ENCODE data around the gene HOXD10.
A peak's percentile ranks its signal among the peaks of the same experiment; 100 is the strongest.

HOXD10 gene

DNA sequence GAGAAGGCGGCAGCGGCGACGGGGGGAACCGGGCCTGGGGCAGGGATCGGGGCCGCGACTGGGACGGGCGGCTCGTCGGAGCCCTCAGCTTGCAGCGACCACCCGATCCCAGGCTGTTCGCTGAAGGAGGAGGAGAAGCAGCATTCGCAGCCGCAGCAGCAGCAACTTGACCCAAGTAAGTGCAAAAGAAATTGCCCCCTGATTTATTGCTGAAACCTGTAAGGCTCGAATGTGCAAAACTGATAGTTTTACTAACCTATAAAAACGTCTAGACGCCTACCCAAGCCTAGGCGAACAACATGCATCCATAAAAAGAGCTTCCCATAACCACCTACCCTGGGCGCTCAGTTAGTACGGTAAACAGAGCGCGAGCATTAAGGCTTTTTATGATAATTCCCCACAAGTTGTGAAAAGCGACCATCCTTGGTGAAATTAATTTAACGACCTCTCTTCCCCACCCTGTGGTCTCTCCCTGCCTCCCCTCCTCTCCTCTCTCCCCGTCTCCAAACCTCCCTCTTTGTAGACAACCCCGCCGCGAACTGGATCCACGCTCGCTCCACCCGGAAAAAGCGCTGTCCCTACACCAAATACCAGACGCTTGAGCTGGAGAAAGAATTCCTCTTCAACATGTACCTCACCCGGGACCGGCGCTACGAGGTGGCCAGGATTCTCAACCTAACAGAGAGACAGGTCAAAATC lies 7.0 kb downstream of the HOXD10 start:
- no peak for DNase-seq

DNA sequence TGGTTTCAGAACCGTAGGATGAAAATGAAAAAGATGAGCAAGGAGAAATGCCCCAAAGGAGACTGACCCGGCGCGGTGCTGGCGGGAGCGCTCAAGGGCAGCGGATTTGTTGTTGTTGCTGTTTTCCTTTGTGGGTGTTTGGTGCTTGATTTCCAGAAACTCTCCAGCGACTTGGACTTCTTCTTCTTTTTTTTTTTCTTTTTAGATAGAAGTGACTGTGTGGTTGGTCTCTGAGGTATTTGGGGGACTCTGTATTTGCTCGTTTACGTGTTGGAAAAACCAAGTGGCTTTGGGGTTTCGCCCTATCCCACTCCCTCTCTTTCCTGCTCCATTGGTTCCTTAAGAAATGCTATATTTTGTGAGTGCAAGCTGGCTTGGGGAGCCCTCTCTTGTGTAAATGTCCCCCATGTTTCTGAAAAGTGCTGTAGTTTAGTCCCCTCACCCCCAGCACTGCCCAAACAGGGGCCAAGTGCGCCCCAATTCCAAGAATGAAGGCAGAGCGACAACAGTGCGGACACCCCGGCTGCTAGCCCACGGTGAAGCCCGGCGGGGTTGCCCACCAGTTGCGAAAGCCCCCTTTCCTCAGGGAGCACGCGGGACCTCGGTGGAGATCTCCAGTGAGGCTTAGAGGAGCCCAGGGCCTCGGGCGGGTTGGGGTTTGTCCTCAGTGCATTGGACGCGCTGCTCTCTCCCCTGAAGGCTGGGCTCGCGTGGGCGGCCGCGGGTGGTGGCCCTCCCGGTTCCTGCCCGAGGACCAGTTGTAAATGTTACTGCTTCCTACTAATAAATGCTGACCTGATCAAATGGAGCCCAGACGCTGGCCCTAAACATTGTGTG lies 7.8 kb downstream of the HOXD10 start:
- DNase-seq, result no peak

GRCh38 chr2:176124947-176125771 lies 8.6 kb downstream of the HOXD10 start:
- no peak for DNase-seq

DNA sequence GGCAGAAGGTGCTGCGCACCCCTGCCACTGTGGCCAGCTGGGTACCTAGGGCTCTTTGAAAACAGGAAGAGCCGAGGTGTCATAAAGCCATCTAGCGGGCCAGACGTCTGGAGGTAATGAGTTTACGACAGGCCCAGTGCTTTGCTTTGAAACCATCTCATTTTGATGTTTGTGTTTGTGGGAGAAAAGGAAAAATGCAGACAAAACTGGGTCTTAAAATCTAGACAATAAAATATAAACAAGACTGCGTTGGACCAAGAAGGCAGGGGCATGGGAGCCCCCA lies 9.1 kb downstream of the HOXD10 start:
- no peak for DNase-seq

- DNase-seq, result peak; percentile 82
Measured at GRCh38 chr2:176126929-176127773, 10.6 kb downstream of the HOXD10 start.

GRCh38 chr2:176127774-176128072 lies 11.1 kb downstream of the HOXD10 start:
- DNase-seq, result no peak

- DNase-seq, result peak; percentile 68
Measured at GRCh38 chr2:176128172-176128981, 11.8 kb downstream of the HOXD10 start.

DNA sequence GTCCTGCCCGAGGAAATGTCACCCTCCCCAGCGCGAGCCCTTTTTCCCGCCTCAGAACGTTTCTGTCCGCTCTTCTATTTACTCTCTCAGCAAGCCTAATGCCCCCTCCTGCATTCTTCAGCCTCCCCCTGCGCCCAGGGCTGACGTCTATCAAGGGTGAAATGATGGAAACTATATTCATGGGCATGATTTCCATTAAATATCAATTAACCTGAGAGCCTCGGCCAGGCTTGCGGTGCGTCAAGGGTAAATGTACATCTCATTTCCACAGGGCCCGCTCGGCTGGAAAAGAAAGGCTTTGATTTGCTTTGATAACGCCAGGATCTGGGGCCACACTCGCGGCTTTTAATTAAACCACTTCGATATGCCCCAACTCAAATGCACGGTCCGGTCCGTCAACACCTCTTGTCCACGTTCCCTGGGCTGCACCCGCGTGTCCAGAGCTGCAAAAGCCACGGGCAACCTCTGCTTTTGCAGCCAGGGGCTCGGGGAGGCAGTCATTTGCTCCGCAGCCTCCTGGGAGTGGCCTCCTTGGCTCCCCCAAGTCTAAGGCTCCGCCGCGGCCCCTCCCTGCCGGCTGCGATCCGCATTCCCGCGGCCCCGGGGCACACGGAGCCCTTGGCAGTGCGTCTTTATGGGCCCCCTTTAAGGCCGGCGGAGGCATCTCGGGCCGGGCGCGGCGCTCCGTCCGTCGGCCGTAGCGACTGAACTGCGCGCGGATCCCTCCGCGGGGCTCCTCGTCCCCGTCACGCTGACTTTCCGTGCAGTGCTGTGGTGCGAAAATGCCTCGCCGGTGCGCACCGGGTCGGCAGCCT lies 12.6 kb downstream of the HOXD10 start, which contains the start of gene HOXD8:
TSS of gene HOXD8 (plus strand) at position 724 of the 815 bp plus-strand sequence. CDS start 662 bp downstream, outside the sequence.
- peak; percentile 97 for DNase-seq

DNA sequence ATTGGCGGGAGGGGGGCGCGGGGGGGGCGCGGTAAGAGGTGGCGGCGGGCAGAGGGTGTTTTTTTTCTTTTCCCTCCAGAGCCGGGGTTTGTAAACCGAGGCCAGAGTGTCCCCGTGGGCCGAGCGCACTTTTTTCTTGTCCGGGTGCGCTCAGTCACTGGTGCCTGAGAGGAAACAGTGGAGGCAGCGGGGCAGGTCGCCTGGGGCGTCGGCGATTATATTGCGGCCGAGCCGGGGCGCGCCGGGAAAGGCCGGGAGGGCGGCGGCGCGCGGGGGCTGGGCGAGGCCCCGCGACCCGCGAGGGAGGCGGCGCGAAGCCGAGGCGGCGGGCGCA lies 13.2 kb downstream of the HOXD10 start:
- no peak for DNase-seq

GRCh38 chr2:176130147-176130956 lies 13.8 kb downstream of the HOXD10 start:
- DNase-seq, result peak; percentile 96

DNA sequence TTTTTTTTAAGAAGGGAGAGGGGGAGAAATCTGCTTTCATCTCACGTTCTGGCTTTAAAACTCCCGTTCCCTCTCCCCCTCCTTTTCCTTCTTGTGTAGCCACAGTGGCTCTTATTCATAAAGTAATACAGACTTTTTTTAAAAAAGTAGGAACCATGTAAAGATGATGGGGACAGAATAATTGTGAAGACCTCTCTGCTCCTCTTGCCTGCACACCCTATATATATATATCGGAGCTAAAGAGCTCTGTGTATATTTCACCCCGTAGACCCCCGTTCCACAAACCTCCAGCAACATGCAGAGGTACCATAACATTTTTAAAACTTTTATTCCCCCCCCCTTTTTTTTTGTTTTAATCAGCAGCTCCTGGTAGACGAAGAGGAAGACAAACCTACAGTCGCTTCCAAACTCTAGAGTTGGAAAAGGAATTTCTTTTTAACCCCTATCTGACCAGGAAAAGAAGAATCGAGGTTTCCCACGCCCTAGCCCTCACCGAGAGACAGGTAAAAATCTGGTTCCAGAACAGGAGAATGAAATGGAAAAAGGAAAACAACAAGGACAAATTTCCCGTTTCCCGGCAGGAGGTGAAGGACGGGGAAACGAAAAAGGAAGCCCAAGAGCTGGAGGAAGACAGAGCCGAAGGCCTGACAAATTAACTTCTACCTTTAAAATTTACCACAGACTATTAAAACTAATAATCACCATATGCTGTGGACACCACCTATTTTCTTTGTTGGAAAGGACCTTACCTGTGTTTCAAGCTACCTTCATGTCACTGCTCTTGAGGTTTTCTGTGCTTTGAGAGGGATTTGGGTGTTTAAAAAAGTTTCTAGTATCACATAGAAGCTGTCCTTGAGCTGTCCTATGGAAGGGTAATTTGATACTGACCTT lies 14.6 kb downstream of the HOXD10 start:
- no peak for DNase-seq

GRCh38 chr2:176131848-176132158 lies 15.2 kb downstream of the HOXD10 start:
- no peak for DNase-seq

- peak; percentile 91 for DNase-seq
Measured at GRCh38 chr2:176132205-176133171, 15.9 kb downstream of the HOXD10 start.

- DNase-seq, result no peak
Measured at GRCh38 chr2:176133389-176133788, 16.8 kb downstream of the HOXD10 start.

GRCh38 chr2:176134035-176134434 lies 17.5 kb downstream of the HOXD10 start:
- no peak for DNase-seq

DNA sequence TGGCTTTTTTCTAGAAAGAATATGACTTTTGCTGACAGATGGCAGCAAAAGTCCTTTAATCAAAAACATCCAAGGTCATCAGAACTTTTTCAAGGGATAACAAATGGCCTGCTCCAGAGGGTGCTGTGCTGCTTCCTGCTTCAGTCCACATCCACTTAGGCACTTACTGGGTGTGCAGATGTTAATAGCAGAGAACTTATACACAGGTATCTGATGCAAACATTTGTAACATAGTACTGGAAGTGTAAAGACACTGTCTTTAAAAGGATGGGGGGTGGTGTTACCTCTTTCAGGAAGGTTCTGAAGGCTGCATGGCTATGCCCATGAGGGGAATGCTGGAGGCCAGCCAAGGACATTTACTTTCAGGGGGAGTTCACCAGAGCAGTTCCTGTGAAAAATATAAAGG lies 18.5 kb downstream of the HOXD10 start:
- peak; percentile 80 for DNase-seq

- peak; percentile 83 for DNase-seq
Measured at GRCh38 chr2:176136374-176137251, 20.0 kb downstream of the HOXD10 start.

Measured in fibroblast of skin of right biceps (primary cell).